Globus pallidus (tissue), 1 donor: Measurements from ENCODE around the gene IGFBP7.
A peak's percentile ranks its signal among the peaks of the same experiment; 100 is the strongest.

Experiments used
- DNase-seq: peaks from one replicate; pipeline ENCODE4 v3.0.0-alpha.2; 2015; ENCODE audit warnings: low spot score

IGFBP7 gene

GRCh38 chr4:57095245-57095644 lies 14.9 kb downstream of the IGFBP7 start:
- no peak for DNase-seq

- DNase-seq = no peak
Measured at GRCh38 chr4:57094832-57095223, 15.4 kb downstream of the IGFBP7 start.

GRCh38 chr4:57093845-57094831 lies 16.0 kb downstream of the IGFBP7 start:
- DNase-seq = no peak

GRCh38 chr4:57091657-57092162 lies 18.5 kb downstream of the IGFBP7 start:
- DNase-seq = no peak

- no peak for DNase-seq
Measured at GRCh38 chr4:57090079-57090478, 20.1 kb downstream of the IGFBP7 start.

GRCh38 chr4:57089549-57089948 lies 20.6 kb downstream of the IGFBP7 start:
- no peak for DNase-seq

- DNase-seq = no peak
Measured at GRCh38 chr4:57086031-57086723, 24.0 kb downstream of the IGFBP7 start.

GRCh38 chr4:57085278-57085677 lies 24.9 kb downstream of the IGFBP7 start:
- no peak for DNase-seq

- DNase-seq = no peak
Measured at GRCh38 chr4:57084360-57084759, 25.8 kb downstream of the IGFBP7 start.

GRCh38 chr4:57083090-57083489 lies 27.1 kb downstream of the IGFBP7 start:
- no peak for DNase-seq

GRCh38 chr4:57081651-57082621 lies 28.2 kb downstream of the IGFBP7 start:
- DNase-seq = peak; percentile 24

GRCh38 chr4:57080781-57081650 lies 29.2 kb downstream of the IGFBP7 start:
- no peak for DNase-seq

- no peak for DNase-seq
Measured at GRCh38 chr4:57078685-57079521, 31.3 kb downstream of the IGFBP7 start.

GRCh38 chr4:57077550-57078343 lies 32.4 kb downstream of the IGFBP7 start:
- DNase-seq = no peak

- no peak for DNase-seq
Measured at GRCh38 chr4:57076646-57077045, 33.5 kb downstream of the IGFBP7 start.

GRCh38 chr4:57075367-57075766 lies 34.8 kb downstream of the IGFBP7 start:
- no peak for DNase-seq

- DNase-seq = no peak
Measured at GRCh38 chr4:57074744-57075143, 35.4 kb downstream of the IGFBP7 start.

- DNase-seq = no peak
Measured at GRCh38 chr4:57073559-57073958, 36.6 kb downstream of the IGFBP7 start.

GRCh38 chr4:57071326-57071725 lies 38.9 kb downstream of the IGFBP7 start:
- DNase-seq = no peak
